CD4-positive, alpha-beta T cell (primary cell): ENCODE results near the gene TAB3. TPM values are rescaled to one million over a fixed set of nuclear protein-coding genes. Genes with fewer than 3 reads are reported as not detected.
A peak's percentile ranks its signal among the peaks of the same experiment; 100 is the strongest.

Source experiments
- ATAC-seq: fragments of 200-7000 bp; cut with Tn5 transposase; one replicate; pipeline ENCODE4 v1.10.0; 2022; ENCODE audit warnings: mild to moderate bottlenecking; ENCODE audit not compliant: poor library complexity
- CTCF ChIA-PET: fragments of 350-600 bp; sonication (Branson Sonifier 250); formaldehyde crosslinking; loops from one replicate; lab custom pipeline; 2021; ENCODE audit warnings: antibody characterized with exemption, inconsistent platforms; lab: Charles Lee
- POLR2A ChIA-PET: fragments of 350-600 bp; sonication (Branson Sonifier 250); formaldehyde crosslinking; loops from one replicate; lab custom pipeline; 2021; ENCODE audit warnings: antibody characterized with exemption, inconsistent platforms; lab: Charles Lee
- DNase-seq, 14 experiments: peaks; one replicate each; pipeline ENCODE4 v3.0.0-alpha.2; 2013 to 2020; ENCODE audit warnings: mixed read lengths in 2 of 14
- H3K27ac ChIP-seq, 2 donors: one replicate each; pipeline versions ENCODE4 v1.5.1 to v1.7.0; 2013; ENCODE audit warnings: low read length in 2 of 2, low read depth in 1 of 2, mild to moderate bottlenecking in 1 of 2
- H3K27me3 ChIP-seq, 2 experiments: 1 replicate in 1 of 2; 2 replicates in 1 of 2; pipeline versions ENCODE4 v1.6.1 to v1.7.0; 2013; ENCODE audit warnings: low read length in 2 of 2, control low read depth in 1 of 2, mild to moderate bottlenecking in 1 of 2, moderate library complexity in 1 of 2; ENCODE audit not compliant: insufficient read depth in 2 of 2, control insufficient read depth in 1 of 2
- H3K36me3 ChIP-seq: one replicate; pipeline ENCODE4 v1.6.1; 2013; ENCODE audit warnings: low read length, control low read depth; ENCODE audit not compliant: insufficient read depth
- H3K4me1 ChIP-seq: one replicate; pipeline ENCODE4 v1.6.1; 2013; ENCODE audit warnings: low read length, control low read depth; ENCODE audit not compliant: insufficient read depth
- H3K4me3 ChIP-seq: one replicate; pipeline ENCODE4 v1.5.1; 2013; ENCODE audit warnings: mild to moderate bottlenecking, low read length, moderate library complexity
- H3K9me3 ChIP-seq, 2 experiments: 1 replicate in 1 of 2; 2 replicates in 1 of 2; pipeline versions ENCODE4 v1.6.1 to v1.7.0; 2013; ENCODE audit warnings: low read length in 2 of 2, mild to moderate bottlenecking in 2 of 2, control low read depth in 1 of 2, moderate library complexity in 1 of 2; ENCODE audit not compliant: control insufficient read depth in 1 of 2, insufficient read depth in 1 of 2
- H3K27ac Mint-ChIP-seq: one replicate; pipeline ENCODE4 v1.8.0; 2020; ENCODE audit warnings: mixed read lengths
- H3K27me3 Mint-ChIP-seq: one replicate; pipeline ENCODE4 v1.8.0; 2021; ENCODE audit warnings: mixed read lengths
- H3K36me3 Mint-ChIP-seq: one replicate; pipeline ENCODE4 v1.8.0; 2021; ENCODE audit warnings: low read depth, mixed read lengths
- H3K4me1 Mint-ChIP-seq: one replicate; pipeline ENCODE4 v1.8.0; 2021; ENCODE audit warnings: low read depth, mixed read lengths
- H3K4me3 Mint-ChIP-seq: one replicate; pipeline ENCODE4 v1.8.0; 2020; ENCODE audit warnings: mild to moderate bottlenecking, mixed read lengths
- H3K9me3 Mint-ChIP-seq: one replicate; pipeline ENCODE4 v1.8.0; 2020; ENCODE audit warnings: mixed read lengths
- CTCF ChIP-seq: fragments of 200-600 bp; IDR thresholded peaks from one replicate; pipeline ENCODE4 v1.8.0; 2022; ENCODE audit warnings: antibody characterized with exemption, mild to moderate bottlenecking
- intact Hi-C, 2 experiments: fragments of 100-400 bp; cut with DNase I in 1 of 2; cut with micrococcal nuclease in 1 of 2; formaldehyde crosslinking; loops; one replicate each; pipeline versions ENCODE4 v1.15.1 to v1.9.0; 2023 to 2025; cut with DNase I, micrococcal nuclease
- total RNA-seq, 174 experiments: library from RNA in 2 of 174; stranded (reverse) in 2 of 174; gene quantifications; one replicate each; pipeline ENCODE4 v1.2.3 and lab custom pipeline; 2021 to 2026

Gene TAB3
- total RNA-seq, 2 experiments from 2014 or later: 24.7 to 25.6 TPM

DNA sequence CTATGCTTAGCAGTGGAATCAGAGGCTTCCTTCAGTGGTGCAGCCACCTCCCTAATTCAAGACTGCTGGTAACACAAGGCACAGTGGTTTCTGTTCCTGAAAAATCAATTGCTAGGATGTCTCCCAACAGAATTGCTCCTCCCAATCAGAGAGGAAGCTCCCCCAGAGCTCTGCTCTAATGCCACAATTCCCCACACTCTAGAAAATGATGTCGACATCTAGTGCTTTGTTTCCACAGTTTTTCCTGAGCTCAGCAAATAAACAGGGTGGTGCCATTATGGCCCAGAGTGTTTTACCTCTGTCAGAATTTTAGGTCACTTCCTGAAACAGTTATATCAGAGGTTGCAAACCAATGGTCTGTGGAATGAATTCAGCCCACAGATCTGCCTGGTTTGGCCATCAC is 24.7 kb downstream of the TAB3 start:
- no peaks in the 10 kb centered on the region for H3K4me1 ChIP-seq
- CTCF ChIA-PET: interaction anchor here (0.7 kb wide), 1 partner anchor 294 kb away, joined by 3 read pairs; no protein-coding TSS in a partner anchor

DNA sequence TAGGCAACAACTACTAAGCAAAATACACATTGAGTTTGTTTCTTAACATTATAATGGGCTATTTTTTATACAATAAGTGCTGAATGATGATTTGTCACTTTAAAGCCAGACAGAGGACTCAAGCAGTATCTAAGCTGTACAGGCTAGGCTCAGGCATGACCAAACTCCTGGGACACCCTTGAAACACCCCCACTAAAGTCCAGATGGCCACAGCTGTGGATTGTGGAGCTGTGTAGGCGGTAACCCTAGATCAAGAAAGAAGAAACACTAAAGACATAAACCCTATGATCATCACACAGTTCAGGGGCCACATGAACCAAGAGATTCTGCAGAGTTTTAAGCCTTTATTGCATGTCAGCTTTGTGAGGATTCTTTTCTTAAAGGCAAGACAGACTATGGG is 25.1 kb downstream of the TAB3 start:
- Mint-ChIP-seq H3K9me3 (no peaks in the 10 kb centered on the region), H3K4me3 (no peak overlapping the region), H3K27ac (no peak overlapping the region), H3K4me1 (no peaks in the 10 kb centered on the region), H3K27me3 (no peaks in the 10 kb centered on the region), H3K36me3 (peaks cover 52% of the 10 kb centered on the region)
- no peak overlapping the region for H3K27ac ChIP-seq
- no peak for TF ChIP-seq CTCF
- H3K4me1 ChIP-seq: no peaks in the 10 kb centered on the region
- no peaks in the 10 kb centered on the region for H3K9me3 ChIP-seq
- no peak overlapping the region for H3K4me3 ChIP-seq
- no peak for DNase-seq
- ATAC-seq: no peak
- ChIA-PET CTCF (interaction anchor here (0.7 kb wide), 1 partner anchor 293 kb away, joined by 3 read pairs; no protein-coding TSS in a partner anchor), POLR2A (no interaction called here)
- intact Hi-C loops: no loop called here
- peaks cover 27% of the 10 kb centered on the region for H3K36me3 ChIP-seq
- no peaks in the 10 kb centered on the region for H3K27me3 ChIP-seq

More for the DNA sequence above, 24.7 kb downstream of the TAB3 start:
- Histone ChIP-seq H3K9me3 (no peaks in the 10 kb centered on the region), H3K36me3 (peaks cover 23% of the 10 kb centered on the region), H3K27me3 (no peaks in the 10 kb centered on the region), H3K27ac (no peak overlapping the region), H3K4me3 (no peak overlapping the region)
- no peaks in the 10 kb centered on the region for H3K4me1 Mint-ChIP-seq
- no peak for ATAC-seq
- peaks cover 50% of the 10 kb centered on the region for H3K36me3 Mint-ChIP-seq
- POLR2A ChIA-PET: no interaction called here
- peak in 1 of 14 experiments; percentile 1 for DNase-seq
- H3K4me3 Mint-ChIP-seq: no peak overlapping the region
- no peak overlapping the region for H3K27ac Mint-ChIP-seq
- no peaks in the 10 kb centered on the region for H3K27me3 Mint-ChIP-seq
- no peaks in the 10 kb centered on the region for H3K9me3 Mint-ChIP-seq
- intact Hi-C loops: no loop called here
- TF ChIP-seq CTCF: no peak

DNA sequence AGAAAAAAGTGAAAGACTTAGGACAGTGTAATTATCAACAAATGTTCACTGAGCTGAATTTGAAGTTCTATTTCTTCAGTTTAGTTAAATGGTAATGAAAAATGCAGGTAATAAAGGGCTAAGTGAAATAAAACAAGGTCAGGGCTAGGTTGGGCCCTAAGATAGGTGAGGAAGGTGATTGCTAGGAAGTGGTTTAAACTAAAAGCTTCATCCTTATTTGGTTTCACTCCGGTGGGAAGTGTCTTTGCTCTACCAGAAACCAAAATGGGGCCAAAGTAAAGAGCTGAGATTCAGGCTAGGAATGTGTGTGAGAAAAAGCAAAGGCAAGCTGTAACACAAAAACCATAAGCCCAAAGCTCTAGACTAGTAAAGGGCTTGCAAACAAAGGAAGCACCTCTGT is 31.0 kb downstream of the TAB3 start:
- no peak overlapping the region for H3K27ac ChIP-seq
- no peaks in the 10 kb centered on the region for H3K4me1 Mint-ChIP-seq
- H3K27ac Mint-ChIP-seq: no peak overlapping the region
- H3K9me3 ChIP-seq: no peaks in the 10 kb centered on the region
- H3K36me3 Mint-ChIP-seq: peaks cover 50% of the 10 kb centered on the region
- POLR2A ChIA-PET: no interaction called here
- no peak for TF ChIP-seq CTCF
- CTCF ChIA-PET: no interaction called here
- DNase-seq (no peak), ATAC-seq (no peak)
- H3K27me3 Mint-ChIP-seq: no peaks in the 10 kb centered on the region
- H3K27me3 ChIP-seq: no peaks in the 10 kb centered on the region
- H3K36me3 ChIP-seq: peaks cover 42% of the 10 kb centered on the region
- H3K4me1 ChIP-seq: no peaks in the 10 kb centered on the region
- no peaks in the 10 kb centered on the region for H3K9me3 Mint-ChIP-seq
- H3K4me3 Mint-ChIP-seq: no peak overlapping the region
- intact Hi-C loops: no loop called here
- no peak overlapping the region for H3K4me3 ChIP-seq
